GM23338 (cell line): Measurements from ENCODE around the gene TRIM45. TPM values are rescaled to one million over a fixed set of nuclear protein-coding genes. Genes with fewer than 3 reads are reported as not detected.

Experiments
- ATAC-seq: fragments of 200-7000 bp; cut with Tn5 transposase; 3 replicates; pipeline ENCODE4 v1.9.1; 2020
- DNase-seq: peaks from one replicate; pipeline ENCODE4 v3.0.0-alpha.2; 2015; ENCODE audit warnings: low spot score
- H2AFZ ChIP-seq: fragments of 200-600 bp; sonication (generic); 2 replicates; pipeline ENCODE4 v1.8.0; 2016; ENCODE audit warnings: antibody characterized with exemption, mild to moderate bottlenecking, moderate library complexity
- H3F3A ChIP-seq: fragments of 200-600 bp; sonication (generic); replicated peaks from 2 replicates; pipeline ENCODE4 v1.8.0; 2017; ENCODE audit warnings: antibody characterized with exemption, mixed run types, low read depth
- H3K27ac ChIP-seq: fragments of 200-600 bp; sonication (generic); 2 replicates; pipeline ENCODE4 v1.6.1; 2016; ENCODE audit warnings: low read depth
- H3K27me3 ChIP-seq: fragments of 200-600 bp; sonication (generic); 2 replicates; pipeline ENCODE4 v1.8.0; 2016; ENCODE audit warnings: mild to moderate bottlenecking, mixed run types, moderate library complexity; ENCODE audit not compliant: insufficient read depth
- H3K36me3 ChIP-seq: fragments of 200-600 bp; sonication (generic); 2 replicates; pipeline ENCODE4 v1.8.0; 2016; ENCODE audit warnings: mild to moderate bottlenecking; ENCODE audit not compliant: insufficient read depth
- H3K4me1 ChIP-seq: fragments of 200-600 bp; sonication (generic); 2 replicates; pipeline ENCODE4 v1.8.0; 2016; ENCODE audit warnings: mild to moderate bottlenecking, moderate library complexity; ENCODE audit not compliant: insufficient read depth
- H3K4me2 ChIP-seq: fragments of 200-600 bp; sonication (generic); 2 replicates; pipeline ENCODE4 v1.7.1; 2017; ENCODE audit warnings: mixed run types
- H3K4me3 ChIP-seq: fragments of 200-600 bp; sonication (generic); 2 replicates; pipeline ENCODE4 v1.6.1; 2016; ENCODE audit warnings: mixed run types
- H3K79me2 ChIP-seq: fragments of 200-600 bp; sonication (generic); replicated peaks from 2 replicates; pipeline ENCODE4 v1.8.0; 2017; ENCODE audit warnings: mild to moderate bottlenecking; ENCODE audit not compliant: insufficient read depth
- H3K9me2 ChIP-seq: fragments of 200-600 bp; sonication (generic); 2 replicates; pipeline ENCODE4 v1.8.0; 2017; ENCODE audit not compliant: insufficient read depth
- H4K20me1 ChIP-seq: fragments of 200-600 bp; sonication (generic); replicated peaks from 2 replicates; pipeline ENCODE4 v1.8.0; 2017; ENCODE audit warnings: mild to moderate bottlenecking; ENCODE audit not compliant: insufficient read depth
- H3K27ac Mint-ChIP-seq: 2 replicates; pipeline ENCODE4 v1.8.0; 2020; ENCODE audit warnings: inconsistent platforms, mild to moderate bottlenecking, moderate library complexity, mixed read lengths
- H3K27me3 Mint-ChIP-seq: 3 replicates; pipeline ENCODE4 v1.8.0; 2022; ENCODE audit warnings: low read depth, mild to moderate bottlenecking, moderate library complexity, mixed read lengths, inconsistent platforms; ENCODE audit not compliant: insufficient read depth, poor library complexity
- H3K36me3 Mint-ChIP-seq: 3 replicates; pipeline ENCODE4 v1.8.0; 2021; ENCODE audit warnings: low read depth, mild to moderate bottlenecking, inconsistent platforms, moderate library complexity, mixed read lengths
- H3K4me1 Mint-ChIP-seq: 3 replicates; pipeline ENCODE4 v1.8.0; 2020; ENCODE audit warnings: mild to moderate bottlenecking, inconsistent platforms, mixed read lengths
- H3K4me3 Mint-ChIP-seq: 3 replicates; pipeline ENCODE4 v1.8.0; 2021; ENCODE audit warnings: moderate library complexity, mild to moderate bottlenecking, inconsistent platforms, mixed read lengths
- H3K9me3 Mint-ChIP-seq: 3 replicates; pipeline ENCODE4 v1.8.0; 2020; ENCODE audit warnings: moderate library complexity, mild to moderate bottlenecking, inconsistent platforms, mixed read lengths
- CTCF ChIP-seq, 2 experiments: fragments of 200-600 bp in 1 of 2; sonication (generic) in 1 of 2; conservative IDR thresholded peaks; 2 replicates each; pipeline versions ENCODE4 v1.5.1 to v1.6.1; 2016 to 2017; ENCODE audit warnings: antibody characterized with exemption in 2 of 2, low read depth in 2 of 2, mild to moderate bottlenecking in 2 of 2, moderate library complexity in 1 of 2
- ETS1 ChIP-seq: IDR thresholded peaks from 2 replicates; pipeline ENCODE4 v1.6.1; 2016; ENCODE audit warnings: antibody characterized with exemption
- JUNB ChIP-seq: IDR thresholded peaks from one replicate; pipeline ENCODE4 v1.6.1; 2016; ENCODE audit warnings: antibody characterized with exemption; ENCODE audit not compliant: unreplicated experiment
- NANOG ChIP-seq: IDR thresholded peaks from 2 replicates; pipeline ENCODE4 v1.6.1; 2016; ENCODE audit warnings: antibody characterized with exemption, borderline replicate concordance
- POLR2AphosphoS5 ChIP-seq: IDR thresholded peaks from 2 replicates; pipeline ENCODE4 v1.6.1; 2016; ENCODE audit warnings: antibody characterized with exemption, low read depth
- REST ChIP-seq: IDR thresholded peaks from one replicate; pipeline ENCODE4 v1.6.1; 2018; ENCODE audit warnings: antibody characterized with exemption; ENCODE audit not compliant: unreplicated experiment
- STAT1 ChIP-seq: IDR thresholded peaks from one replicate; pipeline ENCODE4 v1.6.1; 2016; ENCODE audit warnings: antibody characterized with exemption; ENCODE audit not compliant: unreplicated experiment
- ZNF114 ChIP-seq: fragments of 250-450 bp; sonication (Bioruptor Pico); IDR thresholded peaks from 2 replicates; pipeline ENCODE4 v1.5.0; 2020; ENCODE audit warnings: mild to moderate bottlenecking, moderate library complexity
- ZNF462 ChIP-seq: fragments of 250-450 bp; sonication (Bioruptor Pico); IDR thresholded peaks from 2 replicates; pipeline ENCODE4 v1.5.0; 2020; ENCODE audit warnings: mild to moderate bottlenecking, moderate library complexity
- polyA plus RNA-seq: library from polyadenylated mRNA; unstranded; fragments of >200 nt; fragmentation: Nextera tagmentation; extraction: Ambion mirVana; gene quantifications from 2 replicates; pipeline ENCODE4 v1.2.1, GENCODE V29; 2016
- total RNA-seq: library from RNA; depleted of rRNA; stranded (reverse); fragments of >200 nt; shearing (Covaris generic); gene quantifications from 2 replicates; pipeline ENCODE4 v1.2.3, GENCODE V29; 2014

TRIM45 gene
- total and polyA plus RNA-seq, 2 experiments from 2014 or later, result 8.8 to 15.0 TPM

- TF ChIP-seq ETS1, result no peak
- no peak for TF ChIP-seq NANOG
- no peak for TF ChIP-seq STAT1
- TF ChIP-seq REST, result no peak
- TF ChIP-seq POLR2AphosphoS5, result no peak
Measured at GRCh38 chr1:117147856-117148588, 26.5 kb upstream of the TRIM45 start (continued).

- Histone ChIP-seq H3F3A (no peaks in the 10 kb centered on the region), H4K20me1 (no peaks in the 10 kb centered on the region), H3K79me2 (no peaks in the 10 kb centered on the region), H3K4me1 (peaks cover 10% of the 10 kb centered on the region; the same call in 1 of the 2 replicates), H3K4me2 (no peak overlapping the region), H3K36me3 (no peaks in the 10 kb centered on the region), H3K27me3 (no peaks in the 10 kb centered on the region), H2AFZ (no peak overlapping the region), H3K4me3 (no peak overlapping the region), H3K27ac (no peak overlapping the region), H3K9me2 (0 out of 2 replicates have a peak, but pooled peaks cover 3% of the 10 kb centered on the region)
- TF ChIP-seq POLR2AphosphoS5, result no peak
- TF ChIP-seq ZNF114 (CRISPR knock-in tag), result no peak
- TF ChIP-seq CTCF (conservative IDR thresholded peaks at IDR 0.05; ENCODE audit: low read depth in 2 of 2), result no peak
- no peak for TF ChIP-seq JUNB
- TF ChIP-seq ZNF462, result no peak
- H3K4me1 Mint-ChIP-seq, result peaks cover 17% of the 10 kb centered on the region
- no peak overlapping the region for H3K4me3 Mint-ChIP-seq
- DNase-seq, result no peak
- no peak for ATAC-seq
- H3K36me3 Mint-ChIP-seq, result no peaks in the 10 kb centered on the region; the same call in 2 of the 3 replicates
- H3K27me3 Mint-ChIP-seq, result no peaks in the 10 kb centered on the region
- peaks cover 11% of the 10 kb centered on the region; the same call in 2 of the 3 replicates for H3K9me3 Mint-ChIP-seq
- no peak overlapping the region for H3K27ac Mint-ChIP-seq
Measured at GRCh38 chr1:117147341-117147831, 25.8 kb upstream of the TRIM45 start.
